ENCODE data around the gene OR14K1.
"Not testable (repeated sequence)": the region's sequence is repeated elsewhere in the genome, so short reads cannot be mapped to it uniquely, and the experiment has no call there.

OR14K1 gene

GRCh38 chr1:247738315-247738714 is at the start of gene OR14K1:
TSS of gene OR14K1 (plus strand) at chr1:247738615. CDS start at chr1:247738615, 0 bp downstream.
- DNase-seq = no peak

- DNase-seq = no peak
Observed at GRCh38 chr1:247701338-247701737, 37.1 kb upstream of the OR14K1 start.

GRCh38 chr1:247710681-247711080 is 27.7 kb upstream of the OR14K1 start:
- DNase-seq = not testable (repeated sequence)

DNA sequence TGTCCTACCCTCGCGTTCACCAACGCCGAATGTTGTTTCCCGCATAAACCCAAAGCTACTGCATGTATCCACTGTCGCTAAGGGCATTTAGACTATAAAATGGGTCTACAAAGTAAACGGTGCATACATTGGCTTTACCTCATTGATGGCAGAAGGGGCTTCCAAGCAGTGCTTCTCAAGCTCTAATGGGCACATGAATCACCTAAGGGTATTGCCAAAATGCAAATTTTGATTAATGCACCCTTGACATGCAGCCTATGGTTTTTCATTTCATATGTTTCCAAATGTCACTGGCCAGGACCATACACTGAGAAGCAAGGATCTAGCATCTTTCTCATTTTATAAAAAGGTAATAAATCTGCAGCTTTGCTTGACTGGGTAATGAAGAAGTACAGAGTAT is 24.7 kb upstream of the OR14K1 start:
- DNase-seq = no peak

DNA sequence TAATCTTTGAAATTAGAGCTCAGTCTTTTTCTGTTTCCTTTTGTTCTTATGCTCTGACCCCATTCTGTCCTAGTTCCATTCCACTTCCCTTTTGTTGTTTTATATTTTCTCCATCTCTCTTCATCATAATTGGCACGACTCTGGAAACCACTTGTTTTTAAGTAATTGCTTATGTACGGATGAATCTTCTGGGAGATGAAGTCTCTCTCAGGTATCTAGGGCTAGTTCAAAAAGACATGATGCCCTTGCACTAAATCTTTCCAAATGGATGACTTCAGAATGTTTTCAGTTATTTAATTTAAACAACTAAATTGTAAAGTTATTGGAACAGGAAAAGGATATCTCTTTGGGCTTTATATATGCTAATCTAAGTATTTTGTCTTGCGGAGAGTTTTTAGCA is 21.9 kb upstream of the OR14K1 start, which contains the start of gene OR6F1:
TSS of gene OR6F1 (minus strand) at position 101 of the 400 bp plus-strand sequence. CDS start 3,891 bp downstream, outside the sequence.
- no peak for DNase-seq

DNA sequence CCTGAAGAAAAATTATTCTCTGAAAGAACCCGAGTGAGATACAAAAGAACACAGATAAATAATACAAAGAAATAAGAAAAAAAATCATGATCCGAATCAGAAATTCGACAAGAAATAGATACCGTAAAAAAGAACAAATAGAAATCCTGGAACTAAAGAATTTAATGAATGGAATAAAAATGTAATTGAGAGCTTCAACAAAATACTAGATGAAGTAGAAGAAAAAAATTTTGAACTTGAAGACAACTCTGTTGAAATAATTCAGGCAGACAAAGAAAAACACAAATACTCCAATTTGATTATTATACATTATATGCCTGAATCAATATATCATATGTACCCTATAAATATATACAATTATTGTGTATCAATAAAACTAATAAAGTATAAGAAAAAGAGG is 17.2 kb upstream of the OR14K1 start:
- no peak for DNase-seq

DNA sequence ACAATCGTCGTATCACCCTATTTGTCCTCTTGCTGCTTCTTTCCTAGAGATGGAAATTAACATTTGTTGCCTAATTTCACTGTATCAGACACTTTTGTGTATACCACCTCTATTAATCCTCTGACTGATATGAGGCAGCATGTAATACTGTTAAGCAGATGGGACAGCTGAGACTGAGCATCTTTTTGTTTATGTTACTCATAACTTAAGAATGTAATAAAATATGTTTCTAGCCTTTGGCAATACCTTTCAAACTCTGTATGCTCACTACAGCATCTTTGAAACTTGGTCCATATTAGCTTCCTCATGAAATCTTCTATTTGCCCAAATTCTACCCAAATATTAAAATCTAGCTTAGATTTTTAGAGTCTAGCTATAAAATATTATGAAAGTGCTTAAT is 2.3 kb downstream of the OR14K1 start:
- peak in 1 of 2 experiments; percentile 34 for DNase-seq

GRCh38 chr1:247741756-247742155 is 3.3 kb downstream of the OR14K1 start:
- no peak for DNase-seq

- peak; percentile 38 to 52 for DNase-seq
Observed at GRCh38 chr1:247742215-247742760, 3.9 kb downstream of the OR14K1 start.

DNA sequence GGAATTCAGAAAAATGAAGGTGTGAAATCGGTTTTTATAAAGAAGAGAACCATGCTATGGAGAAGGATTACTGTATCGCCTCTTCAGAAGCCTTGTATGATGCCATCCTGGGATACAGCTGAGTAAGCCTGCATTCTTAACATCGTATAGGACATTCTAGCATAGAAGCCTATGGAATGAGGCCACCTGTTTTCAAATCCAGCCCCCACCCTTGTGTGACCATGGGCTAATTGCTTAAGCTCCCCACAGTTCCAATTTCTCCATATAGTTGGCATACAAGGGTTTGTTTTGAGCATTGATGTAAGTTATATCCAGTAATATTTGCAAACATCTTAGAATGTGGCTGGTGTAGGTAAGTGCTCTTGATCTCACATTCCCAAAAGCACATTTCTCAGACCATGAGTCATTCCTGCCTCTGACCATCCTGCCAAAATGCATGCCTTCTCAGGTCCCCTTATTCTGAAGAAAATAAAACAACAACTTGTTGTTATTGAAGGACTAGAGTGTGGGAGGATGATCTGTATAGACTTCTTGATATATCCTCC is 8.0 kb downstream of the OR14K1 start:
- peak; percentile 28 to 32 for DNase-seq

DNA sequence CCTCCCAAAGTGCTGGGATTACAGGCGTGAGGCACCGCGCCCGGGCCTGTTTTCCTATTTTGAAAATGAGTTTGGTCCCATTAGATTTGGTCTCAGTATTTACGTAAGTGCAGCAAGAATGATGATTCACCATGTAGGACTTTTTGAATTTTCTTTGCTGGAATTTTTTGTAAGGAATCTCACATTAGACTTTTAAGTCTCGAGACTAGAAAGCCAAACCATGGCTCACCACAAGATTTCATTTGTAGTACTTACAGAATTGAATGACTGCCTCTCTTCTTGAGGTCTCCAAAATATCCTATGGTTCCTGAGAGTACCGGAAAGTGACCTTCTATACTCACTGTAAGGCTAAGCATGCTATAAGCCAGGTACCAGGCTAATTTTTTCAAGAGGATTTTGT is 9.2 kb downstream of the OR14K1 start:
- DNase-seq = peak in 1 of 2 experiments; percentile 38

- DNase-seq = no peak
Observed at GRCh38 chr1:247748041-247748440, 9.6 kb downstream of the OR14K1 start, which contains the start of gene OR14A2. TSS of gene OR14A2 (minus strand) at chr1:247748141.

DNA sequence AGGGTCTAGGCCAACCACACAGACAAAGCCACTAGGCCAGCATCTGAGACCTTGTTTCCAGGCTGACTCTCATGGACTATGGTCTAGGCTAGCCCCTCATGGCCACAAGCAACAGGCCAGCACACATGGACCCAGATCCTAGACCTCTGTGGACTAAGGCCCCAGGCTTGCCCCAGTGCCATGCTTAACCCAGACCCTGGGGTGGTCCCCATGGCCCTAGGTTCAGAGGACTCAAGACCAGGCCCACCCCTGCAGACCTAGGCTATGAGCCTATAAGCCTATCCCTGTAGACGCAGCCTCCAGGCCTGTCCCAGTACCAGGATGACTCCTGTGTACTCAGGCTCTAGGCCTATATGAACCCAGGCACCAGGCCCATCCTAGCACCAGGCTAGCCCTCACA is 11.5 kb downstream of the OR14K1 start:
- no peak for DNase-seq

DNA sequence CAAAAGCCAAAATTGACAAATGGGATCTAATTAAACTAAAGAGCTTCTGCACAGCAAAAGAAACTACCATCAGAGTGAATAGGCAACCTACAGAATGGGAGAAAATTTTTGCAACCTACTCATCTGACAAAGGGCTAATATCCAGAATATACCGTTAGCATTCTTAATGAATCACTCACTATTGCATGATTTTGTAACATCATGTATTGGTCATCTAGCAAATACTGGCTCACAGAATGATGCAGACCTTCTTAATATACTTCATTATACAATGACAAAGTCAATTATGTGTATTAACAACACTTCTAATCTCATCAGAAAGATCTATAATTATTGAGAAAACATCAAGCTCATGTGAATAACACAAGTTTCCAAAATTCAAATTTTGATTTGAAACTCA is 15.9 kb downstream of the OR14K1 start:
- DNase-seq = not testable (repeated sequence)

- DNase-seq = no peak
Observed at GRCh38 chr1:247760456-247760855, 22.0 kb downstream of the OR14K1 start, which contains the start of gene OR1C1. TSS of gene OR1C1 (minus strand) at chr1:247760556. CDS start at chr1:247758406, 2,150 bp downstream.

- DNase-seq = no peak
Observed at GRCh38 chr1:247769603-247770002, 31.2 kb downstream of the OR14K1 start.

Measured in SW 1271 (cell line).